KOPT-K1 (cell line): ENCODE measurements around the gene ADAMTS19.
"Not testable (repeated sequence)": the region's sequence is repeated elsewhere in the genome, so short reads cannot be mapped to it uniquely, and the experiment has no call there.

Source experiments
- H3K27ac ChIP-seq: fragments of 200-600 bp; sonication (generic); 2 replicates; pipeline ENCODE4 v1.5.1; 2016; ENCODE audit warnings: antibody characterized with exemption, mild to moderate bottlenecking, low read depth, low read length; ENCODE audit not compliant: poor library complexity, severe bottlenecking
- H3K36me3 ChIP-seq: fragments of 200-600 bp; sonication (generic); 2 replicates; pipeline ENCODE4 v1.5.1; 2017; ENCODE audit warnings: antibody characterized with exemption, mild to moderate bottlenecking, low read length, moderate library complexity; ENCODE audit not compliant: insufficient read depth
- H3K9me3 ChIP-seq: fragments of 200-600 bp; sonication (generic); 2 replicates; pipeline ENCODE4 v1.5.1; 2017; ENCODE audit warnings: antibody characterized with exemption, low read length, mild to moderate bottlenecking; ENCODE audit not compliant: insufficient read depth, poor library complexity, severe bottlenecking

Gene ADAMTS19

DNA sequence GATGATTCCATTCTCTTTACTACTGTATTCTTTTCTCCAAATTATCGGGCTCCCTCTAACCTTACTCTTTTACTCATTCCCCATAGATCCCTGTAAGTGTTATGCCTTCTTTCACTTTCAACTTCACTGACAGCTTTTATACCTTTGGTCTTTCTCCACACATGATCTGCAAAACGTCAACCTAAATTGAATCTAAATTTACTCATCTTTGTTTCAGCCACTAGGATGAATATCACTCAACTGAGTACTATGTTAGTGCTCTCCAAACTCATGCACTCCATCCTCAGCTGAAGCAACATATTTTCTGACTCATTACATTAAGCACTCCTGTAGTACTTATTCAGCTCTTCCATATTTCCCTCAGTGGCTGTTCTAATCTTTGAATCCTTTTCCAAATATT, 133.4 kb downstream of the ADAMTS19 start:
- H3K9me3 ChIP-seq, result no peaks in the 10 kb centered on the region
- H3K27ac ChIP-seq, result no peak overlapping the region
- H3K36me3 ChIP-seq, result no peaks in the 10 kb centered on the region

DNA sequence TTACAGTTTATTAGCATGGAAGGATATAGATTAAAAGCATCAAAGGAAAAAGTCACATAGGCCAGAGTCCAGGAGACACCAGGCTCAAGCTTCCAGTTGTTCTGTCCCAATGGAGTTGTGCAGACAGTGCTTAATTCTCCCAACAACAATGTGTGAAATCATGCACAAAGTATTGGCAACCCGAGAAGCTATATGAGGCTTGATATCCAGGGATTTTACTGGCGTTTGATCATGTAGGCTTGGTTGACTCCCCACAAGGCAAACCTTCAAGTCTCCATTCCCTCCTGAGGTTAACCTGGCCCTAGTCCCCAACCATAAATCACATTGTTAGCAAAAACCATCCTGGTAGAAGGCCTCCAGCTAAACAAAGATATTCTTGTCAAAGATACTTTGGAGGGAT, 141.5 kb downstream of the ADAMTS19 start:
- no peak overlapping the region for H3K27ac ChIP-seq
- no peaks in the 10 kb centered on the region for H3K36me3 ChIP-seq
- H3K9me3 ChIP-seq, result no peaks in the 10 kb centered on the region

DNA sequence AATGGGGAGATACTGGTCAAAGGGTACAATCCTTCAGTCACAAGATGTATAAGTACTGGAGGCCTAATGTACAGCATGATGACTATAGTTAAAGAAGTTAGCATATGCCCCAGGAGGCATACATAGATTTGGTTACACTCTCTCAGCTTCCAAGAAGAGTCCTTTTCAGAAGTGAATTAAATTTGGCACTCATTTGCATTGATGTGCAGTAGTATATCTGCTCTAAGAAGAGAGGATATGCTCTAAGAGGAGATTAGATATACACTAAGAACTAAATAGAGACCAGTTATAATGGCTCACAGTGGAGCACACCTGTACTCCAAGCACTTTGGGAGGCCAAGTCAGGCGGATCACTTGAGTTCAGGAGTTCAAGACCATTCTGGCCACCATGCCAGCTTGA, 148.3 kb downstream of the ADAMTS19 start:
- Histone ChIP-seq H3K36me3 (no peaks in the 10 kb centered on the region), H3K27ac (no peak overlapping the region), H3K9me3 (no peaks in the 10 kb centered on the region)

DNA sequence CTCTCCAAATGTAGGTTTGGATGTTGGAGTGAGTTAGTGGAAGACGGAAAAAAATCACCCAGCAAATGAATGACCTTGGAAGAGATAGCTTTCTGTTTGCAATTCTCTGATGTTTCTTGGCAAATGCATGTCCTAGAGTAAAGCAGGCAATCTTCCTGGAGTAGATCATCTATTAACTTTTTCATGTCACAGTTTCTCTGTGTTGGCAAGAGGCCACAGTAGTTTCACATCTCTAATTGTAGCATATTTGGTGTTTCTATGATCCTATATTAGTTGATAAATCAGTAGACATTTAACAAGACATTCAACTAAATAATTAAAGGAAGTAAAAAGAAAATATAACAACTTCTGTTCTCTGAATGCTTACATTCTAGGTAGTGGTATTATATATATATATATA, 149.6 kb downstream of the ADAMTS19 start:
- Histone ChIP-seq H3K9me3 (no peaks in the 10 kb centered on the region), H3K36me3 (no peaks in the 10 kb centered on the region), H3K27ac (no peak overlapping the region)

DNA sequence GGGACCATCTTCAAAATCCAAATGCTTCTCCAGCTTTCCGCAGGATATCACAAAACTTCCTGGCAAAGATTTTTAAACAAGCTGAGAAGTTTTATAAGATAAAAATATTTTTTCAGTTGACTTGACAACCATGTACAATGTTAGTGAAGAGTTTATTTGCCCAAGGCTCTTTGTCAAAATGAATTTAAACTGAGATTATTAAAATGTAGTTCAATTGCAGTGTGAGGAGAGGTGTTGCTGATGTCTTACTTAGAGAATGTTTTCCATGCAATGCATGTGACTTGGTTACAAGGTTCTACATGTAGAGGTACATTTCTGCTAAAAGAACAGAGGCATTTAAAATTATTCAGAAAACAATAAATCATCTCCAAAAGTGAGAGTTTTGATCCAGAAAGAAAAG, 156.4 kb downstream of the ADAMTS19 start:
- Histone ChIP-seq H3K27ac (no peak overlapping the region), H3K9me3 (no peaks in the 10 kb centered on the region), H3K36me3 (no peaks in the 10 kb centered on the region)

DNA sequence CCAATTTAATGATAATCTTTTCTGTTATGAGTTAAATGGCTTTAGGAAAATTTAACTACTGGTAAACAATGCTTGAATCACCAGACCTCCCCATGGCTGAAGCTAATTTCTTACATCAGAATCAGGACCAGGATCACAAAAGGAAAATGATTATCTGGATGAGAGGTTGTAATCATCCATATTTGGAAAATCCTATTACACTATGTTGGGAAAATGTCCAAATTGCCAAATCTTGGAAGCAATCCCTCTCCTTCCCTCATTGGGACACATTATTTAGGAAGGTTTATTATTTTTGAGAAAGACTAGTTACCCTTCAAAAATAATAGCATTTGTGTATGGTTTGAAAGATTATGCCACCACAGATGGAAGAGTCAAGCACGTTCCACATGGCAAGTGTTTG, 157.1 kb downstream of the ADAMTS19 start:
- H3K9me3 ChIP-seq, result no peaks in the 10 kb centered on the region
- H3K36me3 ChIP-seq, result no peaks in the 10 kb centered on the region
- no peak overlapping the region for H3K27ac ChIP-seq

DNA sequence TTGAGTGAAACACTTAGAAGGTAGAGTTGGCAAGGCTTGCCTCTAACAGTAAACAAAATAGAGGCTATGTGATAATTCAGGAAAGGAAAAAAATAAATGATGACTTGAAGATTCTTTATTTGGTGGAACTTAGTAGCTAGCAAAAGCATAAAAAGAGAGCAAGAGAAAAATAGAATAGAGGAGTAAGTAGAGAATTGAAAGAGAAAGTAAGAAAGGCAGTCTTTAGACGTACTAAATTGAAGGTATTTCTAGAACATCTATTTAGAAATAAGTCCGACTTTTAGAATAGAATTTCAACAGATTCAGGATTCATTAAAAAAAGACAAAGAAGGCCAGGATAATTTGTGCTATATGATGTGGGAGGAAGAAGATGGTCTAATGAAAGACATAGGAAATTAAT, 159.7 kb downstream of the ADAMTS19 start:
- Histone ChIP-seq H3K27ac (no peak overlapping the region), H3K36me3 (no peaks in the 10 kb centered on the region), H3K9me3 (no peaks in the 10 kb centered on the region)

DNA sequence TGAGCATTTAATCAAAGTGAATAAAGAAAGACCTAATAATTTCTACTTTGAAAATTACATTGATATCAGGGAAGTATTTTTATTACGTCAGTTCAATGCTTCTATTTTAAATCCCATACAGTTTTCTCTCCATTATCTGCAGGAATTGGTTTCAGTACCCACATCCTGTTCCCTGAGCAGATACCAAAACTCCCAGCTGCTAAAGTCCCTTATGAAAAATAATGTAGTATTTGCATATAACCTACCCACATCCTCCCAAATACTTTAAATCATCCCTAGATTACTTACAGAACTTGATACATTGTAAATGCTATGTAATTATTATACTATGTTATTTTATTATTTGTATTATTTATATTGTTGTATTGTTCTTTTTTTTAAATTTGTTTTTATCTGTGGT, 162.4 kb downstream of the ADAMTS19 start:
- Histone ChIP-seq H3K9me3 (no peaks in the 10 kb centered on the region), H3K27ac (no peak overlapping the region), H3K36me3 (no peaks in the 10 kb centered on the region)

DNA sequence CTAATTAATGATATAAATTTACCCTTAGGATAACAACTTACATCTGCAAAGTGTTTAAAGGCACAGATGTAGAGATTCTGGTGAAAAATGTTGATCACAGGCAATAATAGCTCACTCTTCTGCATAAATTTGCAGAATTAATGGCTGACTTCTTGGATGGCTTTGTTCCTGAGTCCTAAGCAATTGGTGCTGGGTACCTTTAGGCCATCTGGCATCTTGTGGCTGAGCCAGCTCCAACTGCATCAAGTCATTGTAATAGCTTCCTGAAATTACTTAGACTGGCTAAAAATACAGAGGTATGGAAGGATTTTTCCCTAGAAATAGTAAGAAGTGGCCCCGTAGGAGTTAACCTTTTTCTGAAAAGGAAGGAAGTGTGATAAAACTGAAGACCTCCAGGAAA, 169.5 kb downstream of the ADAMTS19 start:
- Histone ChIP-seq H3K36me3 (no peaks in the 10 kb centered on the region), H3K9me3 (no peaks in the 10 kb centered on the region), H3K27ac (no peak overlapping the region)

DNA sequence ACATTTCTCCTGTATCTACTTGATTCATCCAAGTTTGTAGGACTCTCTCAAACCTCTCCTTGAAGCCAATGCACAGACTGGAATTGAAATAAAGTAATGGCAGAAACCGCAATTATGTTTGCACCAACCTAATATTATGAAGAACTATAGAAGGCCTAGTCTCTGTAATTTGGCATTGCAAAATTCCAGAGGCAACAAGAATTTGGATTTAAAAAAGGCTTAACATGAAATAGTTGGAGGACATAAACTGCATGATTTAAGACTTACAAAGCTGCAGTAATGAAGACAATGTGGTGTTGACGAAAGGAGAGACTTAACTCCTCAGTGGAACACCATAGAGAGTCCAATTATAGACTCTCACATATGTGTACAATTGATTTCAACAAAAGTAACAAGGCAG, 170.0 kb downstream of the ADAMTS19 start:
- Histone ChIP-seq H3K27ac (no peak overlapping the region), H3K9me3 (no peaks in the 10 kb centered on the region), H3K36me3 (no peaks in the 10 kb centered on the region)

DNA sequence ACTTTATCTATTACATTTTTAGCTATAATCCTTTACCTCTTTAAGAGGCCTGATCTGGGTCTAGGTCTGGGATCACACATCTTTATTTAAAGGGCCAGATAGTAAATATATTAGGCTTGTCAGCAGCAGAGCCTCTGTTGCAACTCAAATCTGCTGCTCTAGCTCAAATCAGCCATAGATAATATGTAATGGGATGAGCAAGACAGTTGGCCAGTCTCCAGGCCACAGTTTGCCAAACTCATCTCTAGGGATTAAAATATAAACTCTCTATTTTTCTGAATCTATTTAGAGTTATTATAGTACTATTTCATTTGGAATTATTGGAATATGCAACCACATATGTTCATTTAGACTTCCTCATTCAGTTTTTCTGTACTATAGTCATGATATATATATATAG, 171.9 kb downstream of the ADAMTS19 start:
- Histone ChIP-seq H3K36me3 (no peaks in the 10 kb centered on the region), H3K9me3 (no peaks in the 10 kb centered on the region), H3K27ac (no peak overlapping the region)

DNA sequence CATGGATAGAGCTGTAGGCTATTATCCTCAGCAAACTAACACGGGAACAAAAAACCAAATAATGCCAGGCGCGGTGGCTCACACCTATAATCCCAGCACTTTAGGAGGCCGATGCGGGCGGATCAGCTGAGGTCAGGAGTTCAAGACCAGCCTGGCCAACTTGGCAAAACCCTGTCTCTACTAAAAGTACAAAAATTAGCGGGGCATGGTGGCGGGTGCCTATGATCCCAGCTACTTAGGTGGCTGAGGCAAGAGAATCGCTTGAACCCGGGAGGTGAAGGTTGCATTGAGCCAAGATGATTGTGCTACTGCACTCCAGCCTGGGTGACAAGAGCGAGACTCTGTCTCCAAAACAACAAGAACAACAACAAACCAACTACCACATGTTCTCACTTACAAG, 177.4 kb downstream of the ADAMTS19 start:
- not testable (repeated sequence) for H3K36me3 ChIP-seq, H3K9me3 ChIP-seq, H3K27ac ChIP-seq

DNA sequence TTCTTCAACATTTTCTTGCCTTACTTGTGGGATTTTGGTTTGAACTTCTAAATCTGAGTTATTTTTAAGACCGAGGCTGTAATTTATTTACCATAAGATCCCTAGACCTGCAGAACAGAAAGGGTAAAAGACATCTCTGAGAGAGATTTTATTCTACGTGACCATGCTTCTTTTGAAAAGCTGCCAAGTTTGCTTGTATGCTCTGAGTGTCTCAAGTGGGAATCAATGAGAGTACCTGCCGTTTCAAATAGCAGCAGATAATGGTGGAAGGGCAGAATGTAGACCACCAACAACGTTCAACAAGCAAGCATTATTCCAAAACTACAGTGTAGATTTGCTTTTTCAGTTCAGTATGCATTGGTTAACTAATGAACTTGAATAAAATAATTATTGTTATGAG, 179.2 kb downstream of the ADAMTS19 start:
- H3K36me3 ChIP-seq, result no peaks in the 10 kb centered on the region
- no peak overlapping the region for H3K27ac ChIP-seq
- no peaks in the 10 kb centered on the region for H3K9me3 ChIP-seq

DNA sequence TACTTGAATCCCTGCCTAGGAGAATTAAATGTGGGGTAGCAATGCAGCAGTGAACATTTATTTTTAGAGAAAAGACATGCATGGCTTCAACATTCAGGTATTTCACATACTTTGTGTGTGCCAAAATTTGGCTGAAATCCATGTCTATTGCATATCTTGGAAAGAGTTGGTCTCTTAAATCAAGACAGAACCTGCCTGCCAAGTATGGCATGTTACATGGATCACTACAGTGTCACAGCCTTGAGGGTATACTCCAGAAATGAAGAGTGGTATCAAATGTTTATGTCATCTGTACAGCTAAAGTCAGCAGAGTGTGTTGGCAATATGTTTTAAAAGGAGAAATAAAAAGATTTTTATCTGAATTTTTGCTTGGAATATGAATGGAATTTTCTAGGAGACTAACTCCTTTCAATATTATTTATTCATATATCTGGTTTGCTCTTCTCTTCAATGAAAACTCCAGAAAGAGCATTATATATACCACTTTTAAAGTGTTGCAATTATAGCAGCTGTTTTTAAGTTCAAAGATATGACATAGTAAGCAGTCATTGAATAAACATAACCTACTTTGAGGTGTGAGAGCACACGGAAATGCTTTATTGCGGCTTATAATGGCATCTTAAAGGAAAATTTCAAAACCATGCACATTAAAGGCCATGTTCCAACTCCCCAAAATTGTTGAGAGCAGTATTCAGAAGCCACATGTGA, 192.4 kb downstream of the ADAMTS19 start:
- H3K36me3 ChIP-seq, result no peaks in the 10 kb centered on the region
- H3K9me3 ChIP-seq, result no peaks in the 10 kb centered on the region
- H3K27ac ChIP-seq, result no peak overlapping the region

DNA sequence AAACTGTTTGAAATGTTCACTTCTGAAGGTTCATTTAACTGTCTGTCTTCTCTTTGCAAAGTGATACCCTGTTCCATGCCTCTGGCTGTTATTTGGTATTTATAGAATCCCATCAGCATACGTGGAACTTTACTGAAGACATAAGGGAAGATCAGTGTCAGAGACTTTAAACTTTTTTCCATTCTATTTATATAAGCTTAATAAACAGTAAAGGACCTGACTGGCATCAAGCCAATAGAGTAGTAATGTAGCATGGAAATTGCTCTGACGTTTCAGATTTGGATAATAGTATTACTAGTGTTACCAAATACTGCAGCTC, 192.9 kb downstream of the ADAMTS19 start:
- no peaks in the 10 kb centered on the region for H3K36me3 ChIP-seq
- no peaks in the 10 kb centered on the region for H3K9me3 ChIP-seq
- H3K27ac ChIP-seq, result no peak overlapping the region

DNA sequence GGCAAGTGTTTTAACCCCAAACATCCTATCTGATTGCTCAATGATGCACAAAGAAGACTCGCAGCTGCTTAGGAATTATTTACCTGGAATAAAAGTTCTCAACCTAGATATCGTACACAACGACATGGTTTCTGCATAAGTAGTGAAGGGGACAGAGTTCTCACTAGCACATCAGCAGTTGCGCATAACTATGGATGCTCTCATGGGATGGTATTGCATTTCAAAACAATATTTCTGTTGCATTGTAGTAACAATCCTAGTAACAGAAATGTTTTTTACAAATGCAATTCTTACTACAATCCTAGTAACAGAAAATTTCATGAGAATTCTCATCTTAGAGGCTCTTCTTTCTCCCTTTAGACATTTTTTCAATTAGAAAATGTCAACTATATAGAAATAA, 193.3 kb downstream of the ADAMTS19 start:
- H3K27ac ChIP-seq, result no peak overlapping the region
- no peaks in the 10 kb centered on the region for H3K36me3 ChIP-seq
- H3K9me3 ChIP-seq, result no peaks in the 10 kb centered on the region

DNA sequence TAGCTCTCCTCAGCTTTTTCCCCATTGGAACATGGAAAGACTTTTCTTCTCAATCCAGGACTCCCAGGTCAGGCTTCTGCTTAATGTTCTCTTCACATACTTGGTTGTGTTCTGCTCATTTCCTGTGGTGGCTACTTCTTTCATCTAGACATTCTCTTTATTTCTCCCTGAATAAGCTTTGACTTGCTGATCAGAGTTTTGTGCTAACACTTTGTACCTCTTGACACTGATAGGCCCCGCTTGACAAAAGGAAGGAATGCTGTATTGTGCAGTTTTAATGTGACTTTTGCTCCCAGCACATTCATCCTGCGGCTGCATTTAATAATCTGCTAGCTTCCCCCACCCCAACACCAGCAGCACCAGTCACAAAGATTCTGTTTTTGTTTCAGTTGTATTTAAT, 196.9 kb downstream of the ADAMTS19 start:
- no peak overlapping the region for H3K27ac ChIP-seq
- no peaks in the 10 kb centered on the region for H3K9me3 ChIP-seq
- H3K36me3 ChIP-seq, result no peaks in the 10 kb centered on the region
